ENCODE results near the gene ROCK2. TPM values are rescaled to one million over a fixed set of nuclear protein-coding genes. Genes with fewer than 3 reads are reported as not detected.

Gene ROCK2
- total RNA-seq, 1 donor from 2014 or later, result 61.4 TPM

DNA sequence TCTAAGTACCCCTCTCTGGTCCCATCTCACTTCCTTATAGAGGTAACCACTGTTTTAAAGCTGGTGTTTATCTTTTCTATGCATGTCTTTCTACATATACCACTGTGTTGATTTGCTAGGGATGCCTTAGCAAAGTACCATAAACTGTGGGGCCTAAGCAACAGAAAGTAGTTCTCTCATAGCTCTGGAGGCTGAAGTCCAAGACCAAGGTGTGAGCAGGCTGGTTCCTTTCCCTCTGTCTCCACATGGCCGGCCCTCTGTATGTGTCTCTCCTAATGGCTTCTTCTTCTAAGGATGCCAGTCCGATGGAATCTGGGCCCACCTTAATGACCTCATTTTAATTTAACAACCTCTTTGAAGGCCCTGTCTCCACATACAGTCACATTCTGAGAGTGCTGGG lies 40.8 kb upstream of the ROCK2 start:
- DNase-seq (ENCODE audit: low spot score), result no peak
- no peak overlapping the region for H3K27ac Mint-ChIP-seq (ENCODE audit: unreplicated experiment)
- no peak overlapping the region for H3K4me3 Mint-ChIP-seq (ENCODE audit: unreplicated experiment)
- H3K4me1 Mint-ChIP-seq (ENCODE audit: low read depth), result peaks cover 49% of the 10 kb centered on the region
- no peaks in the 10 kb centered on the region for H3K27me3 Mint-ChIP-seq (ENCODE audit: low read depth)
- no peak for TF ChIP-seq CTCF (IDR thresholded peaks at IDR 0.05)
- H3K36me3 Mint-ChIP-seq (ENCODE audit: low read depth), result no peaks in the 10 kb centered on the region
- H3K9me3 Mint-ChIP-seq (ENCODE audit: low read depth), result no peaks in the 10 kb centered on the region

GRCh38 chr2:11379558-11379957 lies 35.1 kb upstream of the ROCK2 start:
- Mint-ChIP-seq H3K4me3 (ENCODE audit: unreplicated experiment) (no peak overlapping the region), H3K36me3 (ENCODE audit: low read depth) (no peaks in the 10 kb centered on the region), H3K27ac (ENCODE audit: unreplicated experiment) (peak overlapping the region; percentile 74), H3K9me3 (ENCODE audit: low read depth) (no peaks in the 10 kb centered on the region), H3K4me1 (ENCODE audit: low read depth) (peaks cover 53% of the 10 kb centered on the region), H3K27me3 (ENCODE audit: low read depth) (no peaks in the 10 kb centered on the region)
- TF ChIP-seq CTCF (IDR thresholded peaks at IDR 0.05), result no peak
- no peak for DNase-seq (ENCODE audit: low spot score)

- peak overlapping the region; percentile 84 for H3K27ac Mint-ChIP-seq (ENCODE audit: unreplicated experiment)
These were observed 33.6 kb upstream of the ROCK2 start for GRCh38 chr2:11377928-11378545.

DNA sequence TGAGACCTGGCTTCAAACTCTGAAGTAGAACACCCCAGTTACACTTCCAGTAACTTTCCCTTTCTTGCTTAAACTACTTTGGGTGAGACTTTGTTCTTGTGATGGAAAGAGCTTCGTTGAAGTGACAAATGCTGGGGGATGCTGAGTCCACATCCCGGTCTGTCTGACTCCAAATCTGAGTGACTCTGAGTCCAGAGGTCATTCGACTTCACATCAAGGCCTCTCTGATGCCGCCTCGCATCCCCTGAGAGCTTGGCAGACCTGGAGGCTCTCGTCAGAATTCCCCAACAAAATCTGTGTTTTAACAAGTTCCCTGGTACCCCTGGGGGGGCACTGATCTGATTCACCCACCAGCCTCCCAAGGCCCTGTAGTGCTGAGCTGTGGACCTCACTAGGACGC lies 31.6 kb upstream of the ROCK2 start:
- Mint-ChIP-seq H3K4me1 (ENCODE audit: low read depth) (peaks cover 75% of the 10 kb centered on the region), H3K27me3 (ENCODE audit: low read depth) (no peaks in the 10 kb centered on the region), H3K4me3 (ENCODE audit: unreplicated experiment) (no peak overlapping the region), H3K9me3 (ENCODE audit: low read depth) (no peaks in the 10 kb centered on the region), H3K36me3 (ENCODE audit: low read depth) (no peaks in the 10 kb centered on the region), H3K27ac (ENCODE audit: unreplicated experiment) (peak overlapping the region; percentile 98)
- TF ChIP-seq CTCF (IDR thresholded peaks at IDR 0.05), result no peak
- no peak for DNase-seq (ENCODE audit: low spot score)

More at GRCh38 chr2:11377928-11378545, 33.6 kb upstream of the ROCK2 start:
- Mint-ChIP-seq H3K27me3 (ENCODE audit: low read depth) (no peaks in the 10 kb centered on the region), H3K4me3 (ENCODE audit: unreplicated experiment) (no peak overlapping the region), H3K36me3 (ENCODE audit: low read depth) (no peaks in the 10 kb centered on the region), H3K9me3 (ENCODE audit: low read depth) (no peaks in the 10 kb centered on the region), H3K4me1 (ENCODE audit: low read depth) (peaks cover 68% of the 10 kb centered on the region)
- TF ChIP-seq CTCF (IDR thresholded peaks at IDR 0.05), result no peak
- DNase-seq (ENCODE audit: low spot score), result no peak

GRCh38 chr2:11375689-11376027 lies 31.2 kb upstream of the ROCK2 start:
- H3K4me3 Mint-ChIP-seq (ENCODE audit: unreplicated experiment), result no peak overlapping the region
- no peak for DNase-seq (ENCODE audit: low spot score)
- H3K9me3 Mint-ChIP-seq (ENCODE audit: low read depth), result no peaks in the 10 kb centered on the region
- H3K4me1 Mint-ChIP-seq (ENCODE audit: low read depth), result peaks cover 78% of the 10 kb centered on the region
- peak overlapping the region; percentile 98 for H3K27ac Mint-ChIP-seq (ENCODE audit: unreplicated experiment)
- no peaks in the 10 kb centered on the region for H3K27me3 Mint-ChIP-seq (ENCODE audit: low read depth)
- H3K36me3 Mint-ChIP-seq (ENCODE audit: low read depth), result no peaks in the 10 kb centered on the region
- no peak for TF ChIP-seq CTCF (IDR thresholded peaks at IDR 0.05)

Measured in chondrocyte (in vitro differentiated cells).